Measurements from ENCODE around the gene STIMATE. TPM values are rescaled to one million over a fixed set of nuclear protein-coding genes. Genes with fewer than 3 reads are reported as not detected.

STIMATE gene
- total RNA-seq, 1 donor: 27.3 TPM

GRCh38 chr3:52831500-52832301, 65.6 kb downstream of the STIMATE start:
- no peaks in the 10 kb centered on the region for H3K4me1 ChIP-seq (ENCODE audit: insufficient read depth, low read length)
- no peaks in the 10 kb centered on the region for H3K9me3 ChIP-seq (ENCODE audit: low read depth, low read length)
- H3K27me3 ChIP-seq (ENCODE audit: insufficient read depth, low read length): no peaks in the 10 kb centered on the region
- H3K4me3 ChIP-seq (ENCODE audit: low read length): no peak overlapping the region

- Histone ChIP-seq H3K4me1 (ENCODE audit: insufficient read depth, low read length) (no peaks in the 10 kb centered on the region), H3K4me3 (ENCODE audit: low read length) (no peak within 1 kb of the TSS), H3K27me3 (ENCODE audit: insufficient read depth, low read length) (no peaks in the 10 kb centered on the region), H3K9me3 (ENCODE audit: low read depth, low read length) (no peaks in the 10 kb centered on the region)
Observed at GRCh38 chr3:52830535-52831258, 66.7 kb downstream of the STIMATE start, which contains the start of gene ITIH4. TSS of gene ITIH4 (minus strand) at chr3:52830672. CDS start at chr3:52830642, 30 bp downstream.

GRCh38 chr3:52829906-52830463, 67.4 kb downstream of the STIMATE start:
- Histone ChIP-seq H3K27me3 (ENCODE audit: insufficient read depth, low read length) (no peaks in the 10 kb centered on the region), H3K4me3 (ENCODE audit: low read length) (no peak overlapping the region), H3K9me3 (ENCODE audit: low read depth, low read length) (no peaks in the 10 kb centered on the region), H3K4me1 (ENCODE audit: insufficient read depth, low read length) (no peaks in the 10 kb centered on the region)

DNA sequence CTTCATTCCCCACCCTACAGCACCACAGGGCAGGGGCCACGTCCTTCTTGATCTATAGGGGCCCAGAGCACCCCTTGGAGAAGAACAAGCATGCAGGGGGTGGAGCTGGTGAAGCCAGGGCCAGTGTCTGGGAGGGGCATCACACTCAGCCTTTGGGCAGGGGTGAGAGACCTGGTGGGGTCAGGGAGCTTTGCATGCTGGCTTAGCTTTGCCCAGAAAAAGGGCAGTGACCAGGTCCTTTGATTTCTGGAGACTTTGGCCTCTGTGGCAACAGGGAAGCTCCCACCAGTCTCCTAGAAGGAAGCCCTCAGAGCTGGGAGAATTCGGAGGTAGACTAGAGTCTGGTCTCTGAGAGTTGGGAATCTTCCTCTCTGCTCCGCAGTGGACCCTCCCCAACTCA, 67.9 kb downstream of the STIMATE start:
- Histone ChIP-seq H3K4me3 (ENCODE audit: low read length) (no peak overlapping the region), H3K4me1 (ENCODE audit: insufficient read depth, low read length) (no peaks in the 10 kb centered on the region), H3K9me3 (ENCODE audit: low read depth, low read length) (no peaks in the 10 kb centered on the region), H3K27me3 (ENCODE audit: insufficient read depth, low read length) (no peaks in the 10 kb centered on the region)

- no peaks in the 10 kb centered on the region for H3K4me1 ChIP-seq (ENCODE audit: insufficient read depth, low read length)
- H3K4me3 ChIP-seq (ENCODE audit: low read length): no peak overlapping the region
- no peaks in the 10 kb centered on the region for H3K27me3 ChIP-seq (ENCODE audit: insufficient read depth, low read length)
- no peaks in the 10 kb centered on the region for H3K9me3 ChIP-seq (ENCODE audit: low read depth, low read length)
Observed at GRCh38 chr3:52827866-52828376, 69.4 kb downstream of the STIMATE start.

DNA sequence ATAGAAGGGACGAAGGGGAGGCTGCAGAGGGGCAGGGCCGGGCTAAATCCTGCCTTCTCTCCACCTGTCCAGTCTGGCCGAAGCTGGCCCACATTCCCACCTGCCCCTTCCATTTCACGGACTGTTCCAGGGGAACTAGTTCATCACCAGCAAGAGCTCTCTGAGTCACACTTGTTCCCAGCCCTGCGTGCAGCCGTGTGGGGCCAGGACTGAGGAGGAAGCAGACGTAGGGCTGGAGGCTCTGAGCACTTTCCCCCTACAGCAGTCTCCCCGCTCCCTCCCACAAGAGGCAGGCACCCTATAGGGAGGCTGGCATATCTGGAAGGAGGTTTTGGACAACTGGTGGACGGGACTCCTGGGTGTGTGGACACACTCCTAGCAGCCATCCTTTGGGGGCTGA, 69.9 kb downstream of the STIMATE start:
- Histone ChIP-seq H3K4me3 (ENCODE audit: low read length) (no peak overlapping the region), H3K9me3 (ENCODE audit: low read depth, low read length) (no peaks in the 10 kb centered on the region), H3K4me1 (ENCODE audit: insufficient read depth, low read length) (no peaks in the 10 kb centered on the region), H3K27me3 (ENCODE audit: insufficient read depth, low read length) (no peaks in the 10 kb centered on the region)

DNA sequence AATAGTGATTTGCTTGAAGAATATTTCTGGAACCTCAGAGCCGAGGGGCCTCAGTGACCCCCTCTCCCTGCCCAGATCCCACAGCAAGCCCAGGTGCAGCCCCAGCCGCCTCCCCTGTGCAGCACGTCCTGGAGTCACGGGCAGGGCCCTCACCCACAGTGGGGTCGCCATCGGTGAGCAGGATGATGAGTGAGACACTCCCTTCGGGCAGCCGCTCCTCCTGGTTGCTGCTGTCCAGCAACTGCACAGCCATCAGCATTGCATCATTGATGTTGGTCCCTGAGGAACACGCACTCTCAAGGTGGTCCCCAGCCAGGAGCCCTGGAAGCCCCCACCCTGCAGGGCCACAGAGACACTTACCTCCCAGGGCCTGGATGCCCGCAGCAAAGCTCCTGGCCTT, 73.3 kb downstream of the STIMATE start:
- Histone ChIP-seq H3K27me3 (ENCODE audit: insufficient read depth, low read length) (no peaks in the 10 kb centered on the region), H3K4me3 (ENCODE audit: low read length) (no peak overlapping the region), H3K9me3 (ENCODE audit: low read depth, low read length) (no peaks in the 10 kb centered on the region), H3K4me1 (ENCODE audit: insufficient read depth, low read length) (no peaks in the 10 kb centered on the region)

GRCh38 chr3:52822363-52822762, 75.0 kb downstream of the STIMATE start:
- Histone ChIP-seq H3K9me3 (ENCODE audit: low read depth, low read length) (no peaks in the 10 kb centered on the region), H3K4me1 (ENCODE audit: insufficient read depth, low read length) (no peaks in the 10 kb centered on the region), H3K4me3 (ENCODE audit: low read length) (no peak overlapping the region), H3K27me3 (ENCODE audit: insufficient read depth, low read length) (no peaks in the 10 kb centered on the region)

- Histone ChIP-seq H3K4me1 (ENCODE audit: insufficient read depth, low read length) (no peaks in the 10 kb centered on the region), H3K9me3 (ENCODE audit: low read depth, low read length) (no peaks in the 10 kb centered on the region), H3K27me3 (ENCODE audit: insufficient read depth, low read length) (no peaks in the 10 kb centered on the region), H3K4me3 (ENCODE audit: low read length) (no peak overlapping the region)
Observed at GRCh38 chr3:52820736-52821135, 76.6 kb downstream of the STIMATE start.

DNA sequence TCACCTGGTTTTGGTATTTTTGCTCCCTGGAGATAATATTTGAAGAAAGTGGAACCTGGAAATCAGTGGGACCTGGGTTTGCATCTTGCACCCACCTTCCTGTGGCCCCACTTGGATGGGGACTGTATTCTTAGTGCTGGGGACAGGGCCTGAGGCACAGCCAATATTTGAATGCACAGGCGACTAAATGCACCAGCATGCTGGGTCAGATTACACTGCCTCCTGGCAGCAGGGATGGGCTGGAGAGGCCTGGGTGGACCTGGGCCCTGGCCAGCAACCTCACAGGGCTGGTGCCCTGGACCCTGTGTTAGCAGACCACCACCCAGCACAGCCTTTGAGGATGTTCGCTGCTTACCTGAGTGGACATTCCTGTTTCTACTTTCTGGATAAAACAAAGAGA, 77.4 kb downstream of the STIMATE start:
- Histone ChIP-seq H3K4me1 (ENCODE audit: insufficient read depth, low read length) (no peaks in the 10 kb centered on the region), H3K27me3 (ENCODE audit: insufficient read depth, low read length) (no peaks in the 10 kb centered on the region), H3K9me3 (ENCODE audit: low read depth, low read length) (no peaks in the 10 kb centered on the region), H3K4me3 (ENCODE audit: low read length) (no peak overlapping the region)

DNA sequence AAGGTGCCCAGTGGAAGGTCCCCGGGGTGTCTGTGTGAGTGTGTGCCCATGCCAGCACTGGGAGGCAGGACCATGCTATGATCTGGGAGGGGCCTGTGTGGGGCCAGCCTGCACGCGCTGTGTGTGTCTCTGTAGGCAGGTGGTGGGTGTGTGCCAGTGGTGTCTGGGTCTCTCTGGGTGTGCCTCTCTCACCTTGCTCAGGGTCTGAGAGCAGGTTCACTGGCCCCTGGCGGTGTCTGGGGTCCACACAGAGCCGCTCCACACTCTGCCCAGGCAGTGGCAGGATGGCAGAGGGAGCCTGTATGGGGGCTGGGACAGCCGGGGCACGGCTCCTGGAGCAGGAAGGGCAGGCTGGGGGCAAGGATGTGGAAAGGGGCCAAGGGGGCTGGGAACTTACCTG, 79.5 kb downstream of the STIMATE start:
- Histone ChIP-seq H3K4me1 (ENCODE audit: insufficient read depth, low read length) (no peaks in the 10 kb centered on the region), H3K4me3 (ENCODE audit: low read length) (no peak overlapping the region), H3K27me3 (ENCODE audit: insufficient read depth, low read length) (no peaks in the 10 kb centered on the region), H3K9me3 (ENCODE audit: low read depth, low read length) (no peaks in the 10 kb centered on the region)

DNA sequence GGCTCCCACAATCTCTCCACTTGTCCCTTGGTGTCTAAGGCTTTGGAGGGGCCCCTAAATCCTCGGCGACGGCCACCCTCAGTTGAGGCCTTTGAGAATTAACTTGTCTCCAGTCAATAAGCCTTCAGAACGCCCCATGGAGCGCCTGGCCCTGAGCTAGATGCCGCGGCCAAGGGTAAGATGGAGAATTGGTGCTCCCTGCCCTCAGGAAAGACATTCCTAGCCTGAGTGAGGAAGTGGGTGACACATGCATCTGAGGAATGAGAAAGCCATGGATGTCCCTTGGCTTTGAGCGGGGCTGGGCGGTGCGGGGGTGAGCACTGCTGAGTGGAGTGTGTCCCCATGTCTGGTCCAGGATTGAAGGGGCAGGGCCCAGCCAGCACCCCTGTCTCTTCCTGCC, 80.1 kb downstream of the STIMATE start:
- H3K4me3 ChIP-seq (ENCODE audit: low read length): no peak overlapping the region
- no peaks in the 10 kb centered on the region for H3K9me3 ChIP-seq (ENCODE audit: low read depth, low read length)
- no peaks in the 10 kb centered on the region for H3K4me1 ChIP-seq (ENCODE audit: insufficient read depth, low read length)
- H3K27me3 ChIP-seq (ENCODE audit: insufficient read depth, low read length): no peaks in the 10 kb centered on the region

- H3K4me3 ChIP-seq (ENCODE audit: low read length): no peak overlapping the region
- H3K27me3 ChIP-seq (ENCODE audit: insufficient read depth, low read length): no peaks in the 10 kb centered on the region
- no peaks in the 10 kb centered on the region for H3K4me1 ChIP-seq (ENCODE audit: insufficient read depth, low read length)
- H3K9me3 ChIP-seq (ENCODE audit: low read depth, low read length): no peaks in the 10 kb centered on the region
Observed at GRCh38 chr3:52816654-52817053, 80.7 kb downstream of the STIMATE start.

DNA sequence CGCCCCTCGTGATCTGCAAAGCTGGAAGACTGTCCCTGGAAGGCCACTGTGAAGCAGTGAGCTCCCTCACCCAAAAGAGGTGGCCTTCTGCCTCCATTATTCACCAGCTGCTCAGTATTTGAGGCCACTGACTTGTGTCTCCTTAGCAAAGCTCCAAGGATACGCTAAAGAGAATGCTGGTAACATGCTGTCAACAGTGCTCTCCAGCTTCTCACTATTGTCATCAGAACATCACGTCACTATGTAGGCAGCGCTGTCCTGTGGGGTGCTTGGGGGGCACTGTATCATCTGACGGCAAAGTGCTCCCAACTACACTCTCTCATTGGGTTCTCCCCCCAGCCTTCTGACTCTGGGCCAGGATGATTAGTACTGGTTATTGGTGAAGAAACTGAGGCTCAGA, 81.1 kb downstream of the STIMATE start:
- no peaks in the 10 kb centered on the region for H3K4me1 ChIP-seq (ENCODE audit: insufficient read depth, low read length)
- H3K9me3 ChIP-seq (ENCODE audit: low read depth, low read length): no peaks in the 10 kb centered on the region
- H3K4me3 ChIP-seq (ENCODE audit: low read length): no peak overlapping the region
- no peaks in the 10 kb centered on the region for H3K27me3 ChIP-seq (ENCODE audit: insufficient read depth, low read length)

DNA sequence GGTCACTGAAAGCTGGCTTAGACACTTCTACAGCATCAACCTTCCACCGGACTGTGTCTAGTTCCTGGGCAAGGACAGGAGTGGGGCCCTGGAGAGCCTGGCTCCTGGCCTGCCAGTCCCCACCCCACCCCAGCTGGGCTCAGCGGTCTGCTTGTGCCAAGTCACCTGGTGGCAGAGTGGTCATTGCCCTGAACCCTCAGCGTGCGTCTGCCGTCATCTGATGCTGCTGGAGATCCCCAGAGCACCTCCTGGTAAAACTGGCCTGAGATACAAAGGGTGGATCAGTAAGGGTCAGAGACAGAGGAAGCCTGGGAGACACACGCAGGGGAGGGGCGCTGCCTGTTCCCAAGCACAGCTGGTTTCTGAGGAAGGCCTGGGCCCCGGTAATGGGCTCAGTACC, 83.5 kb downstream of the STIMATE start:
- Histone ChIP-seq H3K9me3 (ENCODE audit: low read depth, low read length) (no peaks in the 10 kb centered on the region), H3K4me1 (ENCODE audit: insufficient read depth, low read length) (no peaks in the 10 kb centered on the region), H3K27me3 (ENCODE audit: insufficient read depth, low read length) (no peaks in the 10 kb centered on the region), H3K4me3 (ENCODE audit: low read length) (no peak overlapping the region)
